HG02884 (cell line): Measurements from ENCODE around the gene KNL1.
"Not testable (repeated sequence)": the region's sequence is repeated elsewhere in the genome, so short reads cannot be mapped to it uniquely, and the experiment has no call there.

Experiments used
- ATAC-seq: cut with Tn5 transposase; IDR thresholded peaks from one replicate; pipeline ENCODE4 v1.9.1; 2021; ENCODE audit warnings: mild to moderate bottlenecking, moderate library complexity; ENCODE audit not compliant: unreplicated experiment

KNL1 gene

DNA sequence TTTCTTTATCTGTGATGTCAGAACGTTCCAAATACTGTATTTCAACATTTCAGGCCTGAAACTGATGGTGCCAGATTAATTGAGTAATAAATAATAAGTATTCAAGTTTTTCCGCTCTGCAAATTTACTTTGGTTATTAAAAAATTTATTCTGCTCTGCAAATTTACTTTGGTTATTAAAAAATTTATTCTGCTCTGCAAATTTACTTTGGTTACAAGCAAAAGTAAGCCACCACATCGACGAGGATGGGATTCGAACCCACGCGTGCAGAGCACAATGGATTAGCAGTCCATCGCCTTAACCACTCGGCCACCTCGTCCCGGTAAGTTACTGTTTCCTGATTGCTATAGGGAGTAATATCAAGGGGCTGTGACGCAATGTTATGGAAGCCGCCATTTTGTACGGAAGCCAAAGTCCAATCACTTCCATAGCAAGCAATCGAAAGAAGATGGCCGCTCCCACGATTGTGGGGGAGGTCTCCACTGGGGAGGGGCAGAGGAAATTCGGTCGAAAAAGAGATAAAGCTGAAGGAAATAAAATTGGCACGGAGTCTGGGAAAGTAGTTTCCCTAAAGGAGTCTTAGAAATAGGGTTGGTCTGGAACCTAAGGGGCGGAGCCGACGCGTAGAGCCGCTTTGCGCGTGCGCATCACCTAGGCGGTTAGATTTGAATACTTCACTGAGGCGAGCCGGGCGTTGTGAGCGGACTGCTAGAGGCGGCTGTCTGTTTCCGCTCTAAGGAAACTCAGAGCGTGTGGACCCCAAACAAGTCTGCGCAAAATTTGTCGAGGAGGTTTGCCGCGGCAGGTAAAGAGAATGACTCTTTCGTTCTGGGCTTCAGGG, at the start of gene KNL1:
KNL1 (plus strand) TSS at position 662 of the 841 bp plus-strand sequence. CDS start 8,683 bp downstream, outside the sequence.
- ATAC-seq, result peak; percentile 67

- ATAC-seq, result no peak
These were observed 48.6 kb upstream of the KNL1 start for GRCh38 chr15:40545457-40545856.

- ATAC-seq, result no peak
These were observed 45.4 kb upstream of the KNL1 start for GRCh38 chr15:40548610-40549009.

GRCh38 chr15:40549894-40550293, 44.2 kb upstream of the KNL1 start:
- ATAC-seq, result no peak

GRCh38 chr15:40550341-40551037, 43.6 kb upstream of the KNL1 start:
- ATAC-seq, result peak; percentile 74

DNA sequence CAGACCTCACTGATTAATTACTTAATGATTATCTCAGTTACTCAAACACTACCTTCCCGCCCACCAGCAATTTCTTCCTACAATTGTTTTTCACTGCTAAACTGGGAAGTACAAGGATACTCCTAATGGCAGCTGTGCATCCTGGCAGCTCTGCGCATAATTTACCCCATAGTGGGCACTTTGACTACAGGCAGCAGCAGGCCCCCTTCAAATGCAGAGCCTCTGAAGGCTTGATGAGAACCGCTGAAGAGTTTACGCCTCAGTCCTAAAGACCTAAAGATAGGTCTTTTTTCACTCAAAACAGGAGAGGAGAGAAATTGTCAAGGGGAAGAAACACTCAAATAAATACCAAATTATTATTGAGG, 39.9 kb upstream of the KNL1 start:
- ATAC-seq, result no peak

DNA sequence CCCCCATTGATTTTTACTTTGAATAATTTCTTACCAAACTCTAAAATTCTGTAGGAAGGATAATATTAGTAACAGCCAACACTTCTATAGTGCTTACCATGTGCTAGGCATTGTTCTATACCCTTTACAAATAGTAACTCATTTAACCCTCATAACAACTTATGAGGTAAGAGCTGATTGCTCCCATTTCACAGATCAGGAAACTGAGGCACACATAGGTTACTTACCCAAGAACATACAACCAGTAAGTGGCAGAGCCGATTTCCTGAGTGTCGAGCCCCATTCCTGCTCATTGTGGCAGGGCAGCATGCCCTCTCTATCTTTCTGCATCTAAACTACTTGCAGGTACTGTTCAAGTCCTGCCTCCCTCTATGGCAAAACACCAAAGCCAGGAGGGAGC, 38.2 kb upstream of the KNL1 start:
- ATAC-seq, result no peak

- ATAC-seq, result no peak
These were observed 34.9 kb upstream of the KNL1 start for GRCh38 chr15:40558952-40559742.

DNA sequence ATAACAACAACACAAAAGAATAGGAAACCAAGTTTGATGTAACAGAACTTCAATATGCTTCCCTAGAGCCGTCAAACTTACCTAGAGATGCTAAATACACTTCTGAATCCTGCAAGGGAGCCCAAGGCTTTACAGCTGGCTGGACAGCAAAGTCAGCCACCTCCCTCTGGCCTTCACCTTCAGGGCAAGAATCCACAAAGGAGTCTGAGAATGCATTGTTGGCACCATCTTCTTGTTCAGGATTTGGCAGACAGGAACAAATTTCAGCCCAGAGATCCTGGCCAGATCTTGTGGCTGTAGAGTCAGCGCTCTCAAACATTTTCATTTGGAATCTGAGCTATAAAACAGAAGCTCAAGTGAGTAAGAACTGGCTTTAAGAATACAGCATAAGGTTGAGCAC, 31.4 kb upstream of the KNL1 start:
- no peak for ATAC-seq

DNA sequence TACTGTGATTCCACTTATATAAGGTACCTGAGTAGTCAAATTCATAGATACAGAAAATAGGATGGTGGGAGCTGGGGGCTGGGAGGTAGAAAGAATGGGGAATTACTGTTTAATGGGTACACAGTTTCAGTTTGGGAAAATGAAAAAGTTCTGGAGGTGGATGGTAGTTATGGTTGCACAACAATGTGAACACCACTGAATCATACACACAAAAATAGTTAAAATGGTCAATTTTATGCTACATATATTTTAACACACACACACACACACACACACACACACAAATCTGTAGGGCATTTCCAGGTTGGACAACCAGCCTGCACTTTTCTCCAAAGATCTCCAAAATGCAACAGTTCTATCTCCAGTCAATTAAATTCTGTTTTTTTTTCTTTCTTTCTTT, 30.6 kb upstream of the KNL1 start:
- ATAC-seq, result no peak

- ATAC-seq, result peak; percentile 95
These were observed 29.3 kb upstream of the KNL1 start, which contains the start of gene CCDC32 for GRCh38 chr15:40564591-40565332. CCDC32 (minus strand) TSS chr15:40565042; CDS start chr15:40563015, 2,027 bp downstream.

DNA sequence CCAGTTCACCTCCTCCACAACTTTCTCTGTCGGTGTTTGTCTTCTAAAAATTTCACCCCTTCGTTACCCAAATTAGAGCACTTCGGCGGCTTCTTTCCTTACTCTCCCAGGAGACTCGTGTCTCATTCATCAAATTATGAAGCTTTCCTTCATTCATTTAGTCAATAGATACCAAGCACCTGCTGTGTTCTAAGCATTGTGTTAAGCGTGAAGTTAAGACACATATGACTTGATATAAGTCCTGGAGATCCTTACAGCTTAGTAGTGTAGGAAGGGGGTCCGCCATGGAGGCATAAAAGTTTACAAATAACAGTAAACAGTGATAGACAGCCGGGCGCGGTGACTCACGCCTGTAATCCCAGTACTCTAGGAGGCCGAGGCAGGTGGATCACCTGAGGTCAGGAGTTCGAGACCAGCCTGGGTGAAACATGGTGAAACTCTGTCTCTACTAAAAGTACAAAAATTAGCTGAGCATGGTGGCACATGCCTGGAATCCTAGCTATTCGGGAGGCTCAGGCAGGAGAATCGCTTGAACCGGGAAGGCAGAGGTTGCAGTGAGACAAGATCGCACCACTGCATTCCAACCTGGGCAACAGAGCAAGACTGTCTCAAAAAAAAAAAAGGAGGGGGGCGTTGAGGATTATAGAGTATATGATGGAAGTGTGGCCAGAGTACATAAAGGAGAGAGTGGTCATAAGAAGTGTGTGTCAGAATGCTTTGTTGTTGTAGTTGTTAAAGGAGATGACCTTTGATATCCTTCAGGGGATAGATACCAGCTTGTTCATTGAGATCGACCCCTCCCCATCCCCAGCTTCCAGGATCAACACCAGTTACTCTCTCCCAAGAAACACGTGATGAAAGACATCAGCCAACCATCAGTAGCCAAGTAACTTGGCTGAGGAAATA, 28.5 kb upstream of the KNL1 start:
- ATAC-seq, result no peak

GRCh38 chr15:40567111-40567510, 26.9 kb upstream of the KNL1 start:
- ATAC-seq, result no peak

DNA sequence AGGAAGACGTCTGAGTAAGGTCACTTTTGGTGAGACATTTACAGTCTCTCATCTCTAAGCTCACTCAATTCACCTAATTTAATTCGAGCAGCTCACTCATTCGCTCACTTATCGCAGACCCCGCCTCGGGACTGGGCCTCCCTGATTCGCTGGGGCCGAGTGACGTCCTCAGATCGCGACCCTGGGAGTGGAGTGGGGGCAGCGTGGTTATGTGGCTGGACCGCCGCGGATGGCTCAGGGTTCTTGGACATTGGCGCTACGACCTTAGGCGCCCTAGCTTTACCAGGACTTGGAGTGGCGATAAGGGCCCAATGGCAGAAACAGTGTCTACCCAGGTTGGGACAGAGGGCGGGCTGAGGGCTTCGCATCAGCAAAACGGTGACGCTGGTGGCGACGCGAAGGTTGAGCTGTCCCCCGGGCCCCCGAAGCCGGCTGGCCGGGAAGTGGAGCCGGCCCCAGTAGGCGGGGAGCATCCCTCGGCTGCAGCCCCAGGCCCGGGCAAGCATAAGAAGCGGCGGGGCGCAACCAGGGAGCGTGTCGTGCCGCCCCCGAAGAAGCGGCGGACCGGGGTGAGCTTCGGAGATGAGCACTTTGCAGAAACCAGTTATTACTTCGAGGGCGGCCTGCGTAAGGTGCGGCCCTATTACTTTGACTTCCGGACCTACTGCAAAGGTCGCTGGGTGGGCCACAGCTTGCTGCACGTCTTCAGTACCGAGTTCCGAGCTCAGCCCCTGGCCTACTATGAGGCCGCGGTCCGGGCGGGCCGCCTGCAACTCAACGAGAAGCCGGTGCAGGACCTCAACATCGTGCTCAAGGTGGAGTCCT, 24.7 kb upstream of the KNL1 start, which contains the start of gene RPUSD2:
RPUSD2 (plus strand) TSS at position 171 of the 825 bp plus-strand sequence; CDS start at position 210, 39 bp downstream.
- ATAC-seq, result peak; percentile 31

DNA sequence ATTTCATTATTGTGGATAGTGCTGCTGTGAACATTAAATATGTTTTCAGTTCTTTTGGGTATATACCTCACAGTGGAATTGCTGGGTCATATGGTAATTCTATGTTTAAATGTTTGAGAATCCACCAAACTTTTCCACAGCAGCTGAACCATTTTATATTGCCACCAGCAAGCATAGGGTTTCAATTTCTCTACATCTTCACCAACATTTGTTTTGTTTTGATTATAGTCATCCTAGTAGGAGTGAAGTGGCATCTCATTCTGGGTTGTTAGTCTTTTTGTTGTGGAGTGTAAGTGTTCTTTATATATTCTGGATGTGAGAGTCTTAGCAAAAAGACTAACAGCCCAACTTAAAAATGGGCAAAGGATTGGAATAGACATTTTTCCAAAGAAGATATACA, 18.9 kb upstream of the KNL1 start:
- ATAC-seq, result no peak

GRCh38 chr15:40576914-40577313, 17.1 kb upstream of the KNL1 start:
- ATAC-seq, result not testable (repeated sequence)

GRCh38 chr15:40578892-40579291, 15.2 kb upstream of the KNL1 start:
- ATAC-seq, result no peak

DNA sequence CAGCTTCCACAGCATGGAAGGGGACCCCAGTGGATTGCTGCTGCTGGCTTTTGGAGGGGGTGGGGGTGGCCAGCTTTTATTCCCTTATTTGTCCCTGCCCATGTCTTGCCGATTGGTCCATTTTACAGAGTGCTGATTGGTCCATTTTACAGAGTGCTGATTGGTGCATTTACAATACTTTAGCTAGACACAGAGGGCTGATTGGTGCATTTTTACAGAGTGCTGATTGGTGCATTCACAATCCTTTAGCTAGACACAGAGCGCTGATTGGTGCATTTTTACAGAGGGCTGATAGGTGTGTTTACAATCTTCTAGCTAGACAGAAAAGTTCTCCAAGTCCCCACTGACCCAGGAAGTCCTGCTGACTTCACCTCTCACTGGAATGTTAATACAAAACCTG, 12.3 kb upstream of the KNL1 start:
- not testable (repeated sequence) for ATAC-seq
